Measurements from ENCODE around the gene ZNF433.
"Not testable (repeated sequence)": the region's sequence is repeated elsewhere in the genome, so short reads cannot be mapped to it uniquely, and the experiment has no call there.

ZNF433 gene
- 0.10 to 2.7 (median 0.69) reads per million in 9 experiments for total RNA-seq

- ATAC-seq (replicated peaks) = peak; percentile 58
- H3K4me3 Mint-ChIP-seq = peak within 1 kb of the TSS; percentile 66 to 79
- peaks cover 0 to 4% of the 10 kb centered on the region in 2 donors for H3K4me1 Mint-ChIP-seq (ENCODE audit: low read depth in 2 of 2)
- H3K36me3 Mint-ChIP-seq (ENCODE audit: insufficient read depth) = peaks cover 9% of the 10 kb centered on the region
- H3K9me3 Mint-ChIP-seq = peaks cover 0 to 1% of the 10 kb centered on the region in 2 donors
- H3K27me3 Mint-ChIP-seq = peaks cover 0 to 8% of the 10 kb centered on the region in 2 donors
- H3K27ac Mint-ChIP-seq = no peak within 1 kb of the TSS
- peak in 2 of 3 experiments; percentile 11 to 33 for DNase-seq
Measured at GRCh38 chr19:12035220-12036172, at the start of gene ZNF433. Gene ZNF433, minus strand, starts transcription at chr19:12035679. Its CDS starts 140 bp downstream, at chr19:12035539.

- ATAC-seq (replicated peaks); H3K36me3 Mint-ChIP-seq (ENCODE audit: insufficient read depth); H3K4me1 Mint-ChIP-seq (ENCODE audit: low read depth in 2 of 2); H3K27ac Mint-ChIP-seq; H3K9me3 Mint-ChIP-seq; H3K4me3 Mint-ChIP-seq; DNase-seq; H3K27me3 Mint-ChIP-seq: not testable (repeated sequence)
Measured at GRCh38 chr19:12083336-12083735, 47.9 kb upstream of the ZNF433 start.

GRCh38 chr19:12077375-12077774, 41.9 kb upstream of the ZNF433 start:
- no peak for DNase-seq
- Mint-ChIP-seq H3K27me3 (no peaks in the 10 kb centered on the region), H3K4me3 (no peak overlapping the region), H3K9me3 (peaks cover 8 to 10% of the 10 kb centered on the region in 2 donors), H3K4me1 (ENCODE audit: low read depth in 2 of 2) (no peaks in the 10 kb centered on the region), H3K36me3 (ENCODE audit: insufficient read depth) (peaks cover 4% of the 10 kb centered on the region), H3K27ac (no peak overlapping the region)
- no peak for ATAC-seq (replicated peaks)

GRCh38 chr19:12076331-12076730, 40.9 kb upstream of the ZNF433 start:
- not testable (repeated sequence) for H3K27ac Mint-ChIP-seq; H3K27me3 Mint-ChIP-seq; H3K4me3 Mint-ChIP-seq; H3K36me3 Mint-ChIP-seq (ENCODE audit: insufficient read depth); ATAC-seq (replicated peaks); H3K4me1 Mint-ChIP-seq (ENCODE audit: low read depth in 2 of 2); DNase-seq
- H3K9me3 Mint-ChIP-seq = peaks cover 8 to 10% of the 10 kb centered on the region in 2 donors

- peaks cover 4% of the 10 kb centered on the region for H3K36me3 Mint-ChIP-seq (ENCODE audit: insufficient read depth)
- peaks cover 8 to 10% of the 10 kb centered on the region in 2 donors for H3K9me3 Mint-ChIP-seq
- H3K27me3 Mint-ChIP-seq = no peaks in the 10 kb centered on the region
- H3K4me1 Mint-ChIP-seq (ENCODE audit: low read depth in 2 of 2) = no peaks in the 10 kb centered on the region
- DNase-seq = no peak
- no peak for ATAC-seq (replicated peaks)
- no peak overlapping the region for H3K4me3 Mint-ChIP-seq
- H3K27ac Mint-ChIP-seq = no peak overlapping the region
Measured at GRCh38 chr19:12075538-12076139, 40.2 kb upstream of the ZNF433 start.

GRCh38 chr19:12064590-12065538, 29.4 kb upstream of the ZNF433 start, which contains the start of gene ZNF844:
Gene ZNF844, plus strand, starts transcription at chr19:12064731. Its CDS starts 143 bp downstream, at chr19:12064874.
- Mint-ChIP-seq H3K36me3 (ENCODE audit: insufficient read depth) (peaks cover 7% of the 10 kb centered on the region), H3K4me3 (peak within 1 kb of the TSS; percentile 76 to 78), H3K27me3 (no peaks in the 10 kb centered on the region), H3K27ac (peak within 1 kb of the TSS in 1 of 2 donors; percentile 67), H3K4me1 (ENCODE audit: low read depth in 2 of 2) (peaks cover 0 to 3% of the 10 kb centered on the region in 2 donors), H3K9me3 (no peaks in the 10 kb centered on the region)
- DNase-seq = peak; percentile 15 to 43 (median 24)
- ATAC-seq (replicated peaks) = peak; percentile 80

- Mint-ChIP-seq H3K36me3 (ENCODE audit: insufficient read depth) (no peaks in the 10 kb centered on the region), H3K9me3 (peaks cover 0 to 2% of the 10 kb centered on the region in 2 donors), H3K4me3 (no peak overlapping the region), H3K27me3 (peaks cover 13 to 39% of the 10 kb centered on the region in 2 donors), H3K4me1 (ENCODE audit: low read depth in 2 of 2) (peaks cover 9 to 10% of the 10 kb centered on the region in 2 donors), H3K27ac (no peak overlapping the region)
- ATAC-seq (replicated peaks) (no peak), DNase-seq (no peak)
Measured at GRCh38 chr19:12055784-12056183, 20.3 kb upstream of the ZNF433 start.

GRCh38 chr19:12052497-12053169, 17.2 kb upstream of the ZNF433 start, which contains the start of gene ZNF878:
Gene ZNF878, minus strand, starts transcription at chr19:12052961. Its CDS starts 160 bp downstream, at chr19:12052801.
- Mint-ChIP-seq H3K4me1 (ENCODE audit: low read depth in 2 of 2) (peaks cover 6 to 9% of the 10 kb centered on the region in 2 donors), H3K36me3 (ENCODE audit: insufficient read depth) (no peaks in the 10 kb centered on the region), H3K9me3 (peaks cover 0 to 2% of the 10 kb centered on the region in 2 donors), H3K27ac (peak within 1 kb of the TSS in 1 of 2 donors; percentile 79), H3K4me3 (peak within 1 kb of the TSS; percentile 53 to 79), H3K27me3 (peaks cover 13 to 37% of the 10 kb centered on the region in 2 donors)
- DNase-seq (no peak), ATAC-seq (replicated peaks) (peak; percentile 64)

- Mint-ChIP-seq H3K4me3 (peak overlapping the region; percentile 53 to 79), H3K27ac (peak overlapping the region in 1 of 2 donors; percentile 79), H3K9me3 (peaks cover 0 to 2% of the 10 kb centered on the region in 2 donors), H3K36me3 (ENCODE audit: insufficient read depth) (no peaks in the 10 kb centered on the region), H3K27me3 (peaks cover 13 to 31% of the 10 kb centered on the region in 2 donors), H3K4me1 (ENCODE audit: low read depth in 2 of 2) (peaks cover 6 to 9% of the 10 kb centered on the region in 2 donors)
- no peak for DNase-seq
- ATAC-seq (replicated peaks) = no peak
Measured at GRCh38 chr19:12052091-12052496, 16.6 kb upstream of the ZNF433 start.

- no peaks in the 10 kb centered on the region for H3K36me3 Mint-ChIP-seq (ENCODE audit: insufficient read depth)
- H3K4me3 Mint-ChIP-seq = no peak overlapping the region
- peaks cover 5 to 6% of the 10 kb centered on the region in 2 donors for H3K4me1 Mint-ChIP-seq (ENCODE audit: low read depth in 2 of 2)
- H3K9me3 Mint-ChIP-seq = peaks cover 7 to 12% of the 10 kb centered on the region in 2 donors
- peaks cover 6 to 13% of the 10 kb centered on the region in 2 donors for H3K27me3 Mint-ChIP-seq
- ATAC-seq (replicated peaks) (no peak), DNase-seq (no peak)
- no peak overlapping the region for H3K27ac Mint-ChIP-seq
Measured at GRCh38 chr19:12047868-12048267, 12.4 kb upstream of the ZNF433 start.

GRCh38 chr19:12043752-12044422, 8.4 kb upstream of the ZNF433 start:
- ATAC-seq (replicated peaks) (no peak), DNase-seq (no peak)
- Mint-ChIP-seq H3K36me3 (ENCODE audit: insufficient read depth) (no peaks in the 10 kb centered on the region), H3K27ac (no peak overlapping the region), H3K4me1 (ENCODE audit: low read depth in 2 of 2) (no peaks in the 10 kb centered on the region), H3K9me3 (peaks cover 7 to 13% of the 10 kb centered on the region in 2 donors), H3K27me3 (no peaks in the 10 kb centered on the region), H3K4me3 (no peak overlapping the region)

GRCh38 chr19:12042893-12043292, 7.4 kb upstream of the ZNF433 start:
- Mint-ChIP-seq H3K4me1 (ENCODE audit: low read depth in 2 of 2) (no peaks in the 10 kb centered on the region), H3K9me3 (peaks cover 7 to 13% of the 10 kb centered on the region in 2 donors), H3K36me3 (ENCODE audit: insufficient read depth) (no peaks in the 10 kb centered on the region), H3K27me3 (no peaks in the 10 kb centered on the region), H3K27ac (no peak overlapping the region), H3K4me3 (no peak overlapping the region)
- ATAC-seq (replicated peaks) = no peak
- DNase-seq = no peak

All from effector memory CD8-positive, alpha-beta T cell (primary cell).